ENCODE data around the gene SMYD3. TPM values are rescaled to one million over a fixed set of nuclear protein-coding genes. Genes with fewer than 3 reads are reported as not detected.
"Not testable (repeated sequence)": the region's sequence is repeated elsewhere in the genome, so short reads cannot be mapped to it uniquely, and the experiment has no call there.

The SMYD3 gene
- total RNA-seq, 1 experiment from 2014 or later = 33.4 TPM

DNA sequence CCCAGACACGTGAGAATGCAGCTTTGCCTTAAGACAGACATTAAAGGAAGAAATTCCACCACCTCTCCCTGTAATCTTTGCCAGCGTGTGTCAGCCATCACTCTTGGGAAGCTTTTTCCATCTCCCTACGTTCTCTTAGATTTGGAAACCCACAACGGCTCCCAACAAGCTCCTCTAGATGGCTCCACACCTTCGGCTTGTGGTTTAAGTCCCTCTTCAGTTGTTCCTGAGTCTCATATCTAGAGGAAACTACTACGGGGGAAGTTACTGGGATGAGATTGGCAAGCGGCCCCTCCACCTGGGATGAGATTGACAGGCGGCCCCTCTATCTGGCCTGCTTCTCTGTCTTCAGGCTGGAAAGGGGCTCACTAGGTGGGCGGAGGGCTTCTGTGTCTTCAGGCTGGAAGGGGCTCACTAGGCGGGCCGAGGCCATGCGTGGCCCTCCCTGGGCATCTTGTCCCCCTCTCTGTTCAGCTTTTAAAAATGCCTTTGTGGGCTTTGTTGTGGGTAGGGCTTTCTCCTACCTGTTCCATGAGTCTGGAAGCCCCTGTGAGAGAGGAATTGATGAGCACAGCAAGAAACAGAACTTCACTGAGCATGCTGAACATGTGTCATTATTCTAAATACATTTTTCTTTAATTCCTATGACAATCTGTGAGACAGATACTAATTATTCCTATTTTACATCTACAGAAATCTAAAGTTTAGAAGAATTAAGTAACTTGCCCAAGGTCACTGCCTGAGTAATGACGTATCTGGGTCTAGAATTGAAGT is 681.8 kb downstream of the SMYD3 start:
- DNase-seq (ENCODE audit: low read depth, low spot score) = peak; percentile 64
- in situ Hi-C loops (cut with HindIII; ENCODE audit: low pct_unique_long_range_greater_than_20kb, low sequenced_read_pairs) = no loop called here

DNA sequence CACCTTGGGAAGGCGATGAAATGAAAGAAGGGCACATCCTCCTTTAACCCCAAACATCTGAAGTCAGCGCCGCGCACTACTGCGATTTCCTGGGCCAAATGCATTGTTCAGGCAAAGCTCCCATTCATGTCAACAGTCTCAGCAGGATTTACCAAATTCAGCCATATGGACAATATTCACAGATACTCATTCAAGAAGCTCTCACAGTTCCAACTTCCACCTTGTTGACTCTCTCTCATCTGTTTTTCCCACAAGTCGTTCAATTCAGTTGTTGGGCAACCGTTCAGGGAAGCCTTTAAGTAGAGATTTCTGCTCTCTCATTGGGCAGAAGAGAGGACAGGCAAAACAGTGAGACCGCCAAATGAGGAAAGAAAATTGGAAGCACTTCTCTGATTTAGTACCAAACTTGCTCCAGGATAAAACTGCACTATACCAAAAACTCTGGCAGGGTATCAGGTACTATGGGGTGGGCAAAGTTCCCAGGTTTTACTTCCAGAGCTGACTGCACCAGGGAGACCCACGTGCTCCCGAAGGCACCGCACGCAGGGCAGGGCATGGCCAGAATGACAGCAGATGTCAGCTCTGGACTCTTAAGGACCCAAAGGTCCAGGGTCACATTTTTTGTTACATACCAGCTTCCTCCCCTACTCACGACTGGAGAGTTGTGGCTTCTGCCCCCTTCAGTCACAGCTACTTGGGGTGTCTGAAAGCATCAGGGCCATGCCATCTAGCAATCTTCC is 683.5 kb downstream of the SMYD3 start:
- in situ Hi-C loops (cut with HindIII; ENCODE audit: low pct_unique_long_range_greater_than_20kb, low sequenced_read_pairs) = no loop called here
- no peak for DNase-seq (ENCODE audit: low read depth, low spot score)

GRCh38 chr1:245822996-245823395 is 684.1 kb downstream of the SMYD3 start:
- no peak for DNase-seq (ENCODE audit: low read depth, low spot score)

DNA sequence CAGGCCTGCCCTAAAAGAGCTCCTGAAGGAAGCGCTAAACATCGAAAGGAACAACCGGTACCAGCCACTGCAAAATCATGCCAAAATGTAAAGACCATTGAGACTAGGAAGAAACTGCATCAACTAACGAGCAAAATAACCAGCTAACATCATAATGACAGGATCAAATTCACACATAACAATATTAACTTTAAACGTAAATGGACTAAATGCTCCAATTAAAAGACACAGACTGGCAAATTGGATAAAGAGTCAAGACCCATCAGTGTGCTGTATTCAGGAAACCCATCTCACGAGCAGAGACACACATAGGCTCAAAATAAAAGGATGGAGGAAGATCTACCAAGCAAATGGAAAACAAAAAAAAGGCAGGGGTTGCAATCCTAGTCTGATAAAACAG is 688.7 kb downstream of the SMYD3 start:
- in situ Hi-C loops (cut with HindIII; ENCODE audit: low pct_unique_long_range_greater_than_20kb, low sequenced_read_pairs); DNase-seq (ENCODE audit: low read depth, low spot score): not testable (repeated sequence)

More at GRCh38 chr1:245822996-245823395, 684.1 kb downstream of the SMYD3 start:
- in situ Hi-C loops (cut with HindIII; ENCODE audit: low pct_unique_long_range_greater_than_20kb, low sequenced_read_pairs) = no loop called here

DNA sequence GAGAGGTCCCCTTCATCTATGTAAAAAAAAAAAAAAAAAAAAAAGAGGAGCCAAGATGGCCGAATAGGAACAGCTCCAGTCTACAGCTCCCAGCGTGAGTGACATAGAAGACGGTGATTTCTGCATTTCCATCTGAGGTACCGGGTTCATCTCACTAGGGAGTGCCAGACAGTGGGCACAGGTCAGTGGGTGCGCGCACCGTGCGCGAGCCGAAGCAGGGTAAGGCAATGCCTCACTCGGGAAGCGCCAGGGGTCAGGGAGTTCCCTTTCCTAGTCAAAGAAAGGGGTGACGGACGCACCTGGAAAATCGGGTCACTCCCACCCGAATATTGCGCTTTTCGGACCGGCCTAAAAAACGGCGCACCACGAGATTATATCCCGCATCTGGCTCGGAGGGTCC is 690.6 kb downstream of the SMYD3 start:
- in situ Hi-C loops (cut with HindIII; ENCODE audit: low pct_unique_long_range_greater_than_20kb, low sequenced_read_pairs); DNase-seq (ENCODE audit: low read depth, low spot score): not testable (repeated sequence)

GRCh38 chr1:245814651-245815050 is 692.4 kb downstream of the SMYD3 start:
- in situ Hi-C loops (cut with HindIII; ENCODE audit: low pct_unique_long_range_greater_than_20kb, low sequenced_read_pairs) = no loop called here
- DNase-seq (ENCODE audit: low read depth, low spot score) = no peak

GRCh38 chr1:245812278-245812677 is 694.8 kb downstream of the SMYD3 start:
- in situ Hi-C loops (cut with HindIII; ENCODE audit: low pct_unique_long_range_greater_than_20kb, low sequenced_read_pairs) = no loop called here
- no peak for DNase-seq (ENCODE audit: low read depth, low spot score)

DNA sequence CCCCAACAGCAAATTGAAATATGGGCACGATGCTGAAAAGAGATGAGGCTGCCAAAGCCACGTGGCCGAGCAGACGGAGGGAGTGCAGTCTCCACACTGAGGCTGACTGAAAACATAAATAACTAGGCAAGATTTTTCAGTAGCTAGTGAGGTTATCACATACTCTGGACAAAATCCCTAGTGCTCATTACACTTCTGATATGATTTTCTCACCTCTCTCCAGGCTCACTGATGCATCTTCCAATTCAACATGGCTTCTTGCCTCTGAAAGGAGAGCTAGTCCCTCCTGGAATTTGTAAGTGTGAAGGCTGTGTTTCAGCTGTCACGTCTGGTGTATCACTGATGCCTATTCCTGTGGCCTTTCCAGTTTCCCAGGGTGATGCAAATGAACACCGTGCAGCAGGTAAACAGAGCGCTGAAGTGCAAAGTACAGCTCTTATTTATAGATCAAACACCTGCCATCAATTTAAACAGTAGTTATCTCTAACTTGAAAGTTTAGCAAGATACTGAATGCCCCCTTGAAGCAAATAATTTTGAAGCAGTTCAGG is 696.2 kb downstream of the SMYD3 start:
- no peak for DNase-seq (ENCODE audit: low read depth, low spot score)
- in situ Hi-C loops (cut with HindIII; ENCODE audit: low pct_unique_long_range_greater_than_20kb, low sequenced_read_pairs) = no loop called here

GRCh38 chr1:245810181-245810769 is 696.8 kb downstream of the SMYD3 start:
- DNase-seq (ENCODE audit: low read depth, low spot score) = no peak
- in situ Hi-C loops (cut with HindIII; ENCODE audit: low pct_unique_long_range_greater_than_20kb, low sequenced_read_pairs) = no loop called here

DNA sequence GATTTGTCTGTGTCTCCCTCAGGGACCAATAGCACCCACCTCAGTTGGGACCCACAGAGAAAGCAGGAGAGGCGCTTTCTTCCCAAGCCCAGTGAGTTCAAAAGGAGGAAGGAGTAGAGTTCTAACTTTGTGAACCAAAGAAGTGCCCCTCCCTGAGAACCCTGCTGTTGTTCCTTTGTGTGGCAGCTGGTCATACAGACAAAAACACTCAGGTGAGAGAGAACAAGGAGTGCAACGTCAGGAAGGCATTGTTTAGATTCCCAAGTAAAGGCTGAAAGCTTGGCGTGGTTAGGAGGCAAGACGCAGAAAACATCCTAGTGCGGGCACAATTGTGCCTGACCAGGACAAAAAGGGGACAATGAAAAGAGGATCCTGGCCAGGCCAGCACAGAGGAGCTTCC is 697.7 kb downstream of the SMYD3 start:
- DNase-seq (ENCODE audit: low read depth, low spot score) = no peak
- in situ Hi-C loops (cut with HindIII; ENCODE audit: low pct_unique_long_range_greater_than_20kb, low sequenced_read_pairs) = no loop called here

DNA sequence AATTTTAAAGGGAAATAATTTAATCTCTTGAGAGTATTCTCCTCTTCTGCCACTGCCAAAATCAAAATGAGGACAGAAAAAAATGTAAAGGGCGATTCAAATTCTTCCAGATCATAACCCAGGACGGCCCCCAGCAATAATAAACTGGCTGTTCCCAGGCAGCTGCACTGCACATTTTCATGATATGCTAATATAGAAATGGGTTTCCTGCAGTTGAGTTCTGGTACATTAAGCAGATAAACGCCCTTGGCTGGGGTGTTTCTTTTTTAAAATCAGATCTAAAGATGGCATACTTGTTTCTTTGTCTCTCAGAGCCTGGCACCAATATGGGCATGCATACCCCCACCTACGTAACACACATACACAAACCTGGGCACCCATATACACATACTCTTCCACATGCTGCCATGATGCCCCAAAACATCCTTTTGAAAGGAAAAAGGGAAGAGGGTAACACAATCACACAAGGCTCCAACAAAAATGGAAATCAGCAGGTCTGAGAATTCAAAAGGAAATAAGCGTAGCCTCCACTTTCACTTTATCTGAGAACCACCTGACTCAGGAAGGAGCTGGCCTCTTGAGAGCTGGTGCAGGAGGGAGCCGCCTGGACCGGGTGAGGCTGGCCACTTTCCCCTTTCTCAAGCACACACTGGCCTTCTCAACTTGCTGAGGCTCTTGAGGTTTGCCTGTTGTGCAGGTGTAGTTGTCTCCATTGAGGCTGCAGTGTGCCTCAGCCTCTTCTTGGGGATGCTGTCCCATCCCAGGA is 698.9 kb downstream of the SMYD3 start:
- in situ Hi-C loops (cut with HindIII; ENCODE audit: low pct_unique_long_range_greater_than_20kb, low sequenced_read_pairs) = no loop called here
- no peak for DNase-seq (ENCODE audit: low read depth, low spot score)

DNA sequence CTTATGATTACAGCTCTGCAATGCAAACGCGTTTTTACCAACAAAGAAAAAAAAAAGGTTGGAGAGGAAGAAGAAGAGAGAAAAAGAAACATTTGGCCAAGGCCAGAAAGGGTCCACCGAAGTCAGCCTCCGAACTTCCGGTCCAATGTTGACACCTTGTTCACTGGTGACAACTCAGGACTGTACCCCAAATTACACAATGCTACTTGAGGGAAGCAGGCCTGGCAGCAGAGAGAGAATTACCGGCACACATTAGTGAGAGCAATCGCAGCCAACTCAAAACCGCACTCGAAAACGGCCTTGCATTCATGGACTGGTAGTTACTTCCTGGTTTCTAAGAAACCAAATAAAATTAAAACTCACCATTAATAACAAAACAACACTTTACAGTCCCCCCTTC is 699.8 kb downstream of the SMYD3 start:
- in situ Hi-C loops (cut with HindIII; ENCODE audit: low pct_unique_long_range_greater_than_20kb, low sequenced_read_pairs) = no loop called here
- DNase-seq (ENCODE audit: low read depth, low spot score) = no peak

DNA sequence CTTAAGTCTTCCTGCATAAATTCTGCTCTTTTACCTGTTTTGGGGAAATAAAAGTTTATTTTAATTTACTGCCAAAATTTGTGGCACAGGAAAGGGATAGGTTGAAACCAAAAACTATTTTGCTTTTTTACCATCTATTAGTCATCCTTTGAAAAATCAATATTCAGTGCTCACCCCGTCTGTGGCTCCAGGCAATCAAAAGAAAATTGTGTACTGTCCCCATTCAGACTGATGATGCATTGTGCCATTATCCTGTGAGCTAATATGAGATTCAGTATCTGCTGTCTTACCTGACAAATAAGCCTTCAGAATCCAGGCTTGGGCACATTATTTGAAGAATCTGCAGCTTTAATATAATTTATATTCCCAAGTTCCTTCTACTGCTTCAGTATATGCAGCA is 701.5 kb downstream of the SMYD3 start:
- no peak for DNase-seq (ENCODE audit: low read depth, low spot score)
- in situ Hi-C loops (cut with HindIII; ENCODE audit: low pct_unique_long_range_greater_than_20kb, low sequenced_read_pairs) = no loop called here

- in situ Hi-C loops (cut with HindIII; ENCODE audit: low pct_unique_long_range_greater_than_20kb, low sequenced_read_pairs) = no loop called here
- no peak for DNase-seq (ENCODE audit: low read depth, low spot score)
Observed at GRCh38 chr1:245804696-245805095, 702.4 kb downstream of the SMYD3 start.

- in situ Hi-C loops (cut with HindIII; ENCODE audit: low pct_unique_long_range_greater_than_20kb, low sequenced_read_pairs) = no loop called here
- DNase-seq (ENCODE audit: low read depth, low spot score) = no peak
Observed at GRCh38 chr1:245803666-245804037, 703.4 kb downstream of the SMYD3 start.

DNA sequence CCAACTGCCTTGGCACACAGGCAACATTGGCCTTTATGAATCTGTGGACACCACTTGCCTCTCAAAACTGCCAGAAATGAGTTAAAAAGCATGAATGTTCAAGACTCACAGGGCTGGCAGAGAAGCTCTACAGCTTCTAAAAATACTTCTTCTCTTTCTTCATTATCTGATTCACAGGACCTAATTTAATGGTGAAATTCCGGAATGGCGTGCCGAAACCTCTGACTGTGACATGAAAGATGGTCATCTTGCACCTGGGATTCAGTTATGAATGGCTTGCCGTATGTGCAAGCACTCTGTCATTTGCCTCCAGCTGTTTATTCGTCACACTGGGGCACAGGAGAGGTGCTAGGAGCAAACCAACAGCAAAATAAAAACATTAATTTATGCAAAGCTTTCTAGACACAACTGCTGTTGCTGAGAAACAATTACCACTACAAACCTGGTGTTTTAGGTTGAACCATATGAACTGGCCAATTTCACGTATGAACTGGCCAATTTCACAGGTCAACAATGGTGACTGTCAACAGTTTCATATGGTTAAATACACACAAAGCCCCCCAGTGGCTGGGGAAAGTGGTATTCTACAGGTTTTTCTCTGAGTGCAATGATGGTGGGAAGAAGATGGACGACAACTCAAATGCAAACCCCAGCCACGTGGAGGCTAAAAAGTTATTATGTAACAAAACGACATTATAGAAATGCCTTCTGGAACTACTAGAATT is 704.0 kb downstream of the SMYD3 start:
- in situ Hi-C loops (cut with HindIII; ENCODE audit: low pct_unique_long_range_greater_than_20kb, low sequenced_read_pairs) = no loop called here
- DNase-seq (ENCODE audit: low read depth, low spot score) = no peak

GRCh38 chr1:245800901-245801605 is 706.0 kb downstream of the SMYD3 start:
- no peak for DNase-seq (ENCODE audit: low read depth, low spot score)

More at GRCh38 chr1:245800901-245801605, 706.0 kb downstream of the SMYD3 start:
- in situ Hi-C loops (cut with HindIII; ENCODE audit: low pct_unique_long_range_greater_than_20kb, low sequenced_read_pairs) = no loop called here
